ENCODE data around the gene LRRC8B.
"Not testable (repeated sequence)": the region's sequence is repeated elsewhere in the genome, so short reads cannot be mapped to it uniquely, and the experiment has no call there.

The LRRC8B gene

GRCh38 chr1:89502042-89502441 is 22.6 kb upstream of the LRRC8B start:
- H3K9me3 ChIP-seq (ENCODE audit: control insufficient read depth in 2 of 2, low read length in 2 of 2): no peaks in the 10 kb centered on the region
- no peaks in the 10 kb centered on the region for H3K4me1 ChIP-seq (ENCODE audit: control insufficient read depth, insufficient read depth, low read length)
- H3K36me3 ChIP-seq (ENCODE audit: control insufficient read depth in 2 of 2, insufficient read depth in 2 of 2, low read length in 2 of 2): no peaks in the 10 kb centered on the region
- no peak overlapping the region for H3K4me3 ChIP-seq (ENCODE audit: low read length in 2 of 2)
- no peak overlapping the region for H3K9ac ChIP-seq (ENCODE audit: low read length in 2 of 2)
- no peak overlapping the region for H3K27ac ChIP-seq (ENCODE audit: low read length)
- H3K27me3 ChIP-seq (ENCODE audit: control insufficient read depth in 1 of 2, insufficient read depth in 2 of 2, low read length in 2 of 2): no peaks in the 10 kb centered on the region

GRCh38 chr1:89502895-89503294 is 21.7 kb upstream of the LRRC8B start:
- H3K4me1 ChIP-seq (ENCODE audit: control insufficient read depth, insufficient read depth, low read length): no peaks in the 10 kb centered on the region
- H3K9ac ChIP-seq (ENCODE audit: low read length in 2 of 2): no peak overlapping the region
- H3K27me3 ChIP-seq (ENCODE audit: control insufficient read depth in 1 of 2, insufficient read depth in 2 of 2, low read length in 2 of 2): no peaks in the 10 kb centered on the region
- no peaks in the 10 kb centered on the region for H3K36me3 ChIP-seq (ENCODE audit: control insufficient read depth in 2 of 2, insufficient read depth in 2 of 2, low read length in 2 of 2)
- no peak overlapping the region for H3K27ac ChIP-seq (ENCODE audit: low read length)
- no peak overlapping the region for H3K4me3 ChIP-seq (ENCODE audit: low read length in 2 of 2)
- no peaks in the 10 kb centered on the region for H3K9me3 ChIP-seq (ENCODE audit: control insufficient read depth in 2 of 2, low read length in 2 of 2)

GRCh38 chr1:89503690-89504089 is 20.9 kb upstream of the LRRC8B start:
- no peaks in the 10 kb centered on the region for H3K4me1 ChIP-seq (ENCODE audit: control insufficient read depth, insufficient read depth, low read length)
- H3K9ac ChIP-seq (ENCODE audit: low read length in 2 of 2): no peak overlapping the region
- H3K27ac ChIP-seq (ENCODE audit: low read length): no peak overlapping the region
- no peak overlapping the region for H3K4me3 ChIP-seq (ENCODE audit: low read length in 2 of 2)
- H3K36me3 ChIP-seq (ENCODE audit: control insufficient read depth in 2 of 2, insufficient read depth in 2 of 2, low read length in 2 of 2): no peaks in the 10 kb centered on the region
- no peaks in the 10 kb centered on the region for H3K27me3 ChIP-seq (ENCODE audit: control insufficient read depth in 1 of 2, insufficient read depth in 2 of 2, low read length in 2 of 2)
- peaks cover 0 to 4% of the 10 kb centered on the region in 2 donors for H3K9me3 ChIP-seq (ENCODE audit: control insufficient read depth in 2 of 2, low read length in 2 of 2)

- H3K27ac ChIP-seq (ENCODE audit: low read length); H3K9ac ChIP-seq (ENCODE audit: low read length in 2 of 2); H3K9me3 ChIP-seq (ENCODE audit: control insufficient read depth in 2 of 2, low read length in 2 of 2); H3K36me3 ChIP-seq (ENCODE audit: control insufficient read depth in 2 of 2, insufficient read depth in 2 of 2, low read length in 2 of 2); H3K4me3 ChIP-seq (ENCODE audit: low read length in 2 of 2); H3K27me3 ChIP-seq (ENCODE audit: control insufficient read depth in 1 of 2, insufficient read depth in 2 of 2, low read length in 2 of 2); H3K4me1 ChIP-seq (ENCODE audit: control insufficient read depth, insufficient read depth, low read length): not testable (repeated sequence)
Observed at GRCh38 chr1:89510061-89510460, 14.6 kb upstream of the LRRC8B start.

- H3K27me3 ChIP-seq (ENCODE audit: control insufficient read depth in 1 of 2, insufficient read depth in 2 of 2, low read length in 2 of 2): no peaks in the 10 kb centered on the region
- no peak overlapping the region for H3K4me3 ChIP-seq (ENCODE audit: low read length in 2 of 2)
- H3K9me3 ChIP-seq (ENCODE audit: control insufficient read depth in 2 of 2, low read length in 2 of 2): peaks cover 0 to 2% of the 10 kb centered on the region in 2 donors
- H3K4me1 ChIP-seq (ENCODE audit: control insufficient read depth, insufficient read depth, low read length): no peaks in the 10 kb centered on the region
- no peak overlapping the region for H3K9ac ChIP-seq (ENCODE audit: low read length in 2 of 2)
- H3K27ac ChIP-seq (ENCODE audit: low read length): no peak overlapping the region
- no peaks in the 10 kb centered on the region for H3K36me3 ChIP-seq (ENCODE audit: control insufficient read depth in 2 of 2, insufficient read depth in 2 of 2, low read length in 2 of 2)
Observed at GRCh38 chr1:89512996-89513720, 11.5 kb upstream of the LRRC8B start.

- Histone ChIP-seq H3K27ac (ENCODE audit: low read length) (no peak overlapping the region), H3K9me3 (ENCODE audit: control insufficient read depth in 2 of 2, low read length in 2 of 2) (no peaks in the 10 kb centered on the region), H3K36me3 (ENCODE audit: control insufficient read depth in 2 of 2, insufficient read depth in 2 of 2, low read length in 2 of 2) (no peaks in the 10 kb centered on the region), H3K4me1 (ENCODE audit: control insufficient read depth, insufficient read depth, low read length) (no peaks in the 10 kb centered on the region), H3K4me3 (ENCODE audit: low read length in 2 of 2) (no peak overlapping the region), H3K27me3 (ENCODE audit: control insufficient read depth in 1 of 2, insufficient read depth in 2 of 2, low read length in 2 of 2) (no peaks in the 10 kb centered on the region), H3K9ac (ENCODE audit: low read length in 2 of 2) (no peak overlapping the region)
Observed at GRCh38 chr1:89516055-89516454, 8.6 kb upstream of the LRRC8B start.

GRCh38 chr1:89518221-89518631 is 6.4 kb upstream of the LRRC8B start:
- Histone ChIP-seq H3K9me3 (ENCODE audit: control insufficient read depth in 2 of 2, low read length in 2 of 2) (no peaks in the 10 kb centered on the region), H3K4me1 (ENCODE audit: control insufficient read depth, insufficient read depth, low read length) (no peaks in the 10 kb centered on the region), H3K4me3 (ENCODE audit: low read length in 2 of 2) (no peak overlapping the region), H3K9ac (ENCODE audit: low read length in 2 of 2) (no peak overlapping the region), H3K36me3 (ENCODE audit: control insufficient read depth in 2 of 2, insufficient read depth in 2 of 2, low read length in 2 of 2) (no peaks in the 10 kb centered on the region), H3K27me3 (ENCODE audit: control insufficient read depth in 1 of 2, insufficient read depth in 2 of 2, low read length in 2 of 2) (no peaks in the 10 kb centered on the region), H3K27ac (ENCODE audit: low read length) (no peak overlapping the region)

- no peaks in the 10 kb centered on the region for H3K27me3 ChIP-seq (ENCODE audit: control insufficient read depth in 1 of 2, insufficient read depth in 2 of 2, low read length in 2 of 2)
- no peak overlapping the region for H3K4me3 ChIP-seq (ENCODE audit: low read length in 2 of 2)
- no peak overlapping the region for H3K9ac ChIP-seq (ENCODE audit: low read length in 2 of 2)
- H3K9me3 ChIP-seq (ENCODE audit: control insufficient read depth in 2 of 2, low read length in 2 of 2): no peaks in the 10 kb centered on the region
- no peak overlapping the region for H3K27ac ChIP-seq (ENCODE audit: low read length)
- peaks cover 6% of the 10 kb centered on the region for H3K4me1 ChIP-seq (ENCODE audit: control insufficient read depth, insufficient read depth, low read length)
- no peaks in the 10 kb centered on the region for H3K36me3 ChIP-seq (ENCODE audit: control insufficient read depth in 2 of 2, insufficient read depth in 2 of 2, low read length in 2 of 2)
Observed at GRCh38 chr1:89519779-89520358, 4.8 kb upstream of the LRRC8B start.

- not testable (repeated sequence) for H3K36me3 ChIP-seq (ENCODE audit: control insufficient read depth in 2 of 2, insufficient read depth in 2 of 2, low read length in 2 of 2); H3K27me3 ChIP-seq (ENCODE audit: control insufficient read depth in 1 of 2, insufficient read depth in 2 of 2, low read length in 2 of 2); H3K27ac ChIP-seq (ENCODE audit: low read length); H3K4me1 ChIP-seq (ENCODE audit: control insufficient read depth, insufficient read depth, low read length); H3K9ac ChIP-seq (ENCODE audit: low read length in 2 of 2); H3K9me3 ChIP-seq (ENCODE audit: control insufficient read depth in 2 of 2, low read length in 2 of 2); H3K4me3 ChIP-seq (ENCODE audit: low read length in 2 of 2)
Observed at GRCh38 chr1:89521977-89522376, 2.7 kb upstream of the LRRC8B start.

- Histone ChIP-seq H3K27ac (ENCODE audit: low read length) (peak overlapping the region; percentile 64), H3K9ac (ENCODE audit: low read length in 2 of 2) (peak overlapping the region; percentile 74 to 92), H3K9me3 (ENCODE audit: control insufficient read depth in 2 of 2, low read length in 2 of 2) (no peaks in the 10 kb centered on the region), H3K4me3 (ENCODE audit: low read length in 2 of 2) (peak overlapping the region; percentile 90 to 97), H3K27me3 (ENCODE audit: control insufficient read depth in 1 of 2, insufficient read depth in 2 of 2, low read length in 2 of 2) (no peaks in the 10 kb centered on the region), H3K4me1 (ENCODE audit: control insufficient read depth, insufficient read depth, low read length) (peaks cover 9% of the 10 kb centered on the region), H3K36me3 (ENCODE audit: control insufficient read depth in 2 of 2, insufficient read depth in 2 of 2, low read length in 2 of 2) (no peaks in the 10 kb centered on the region)
Observed at GRCh38 chr1:89523572-89524368, 859 bp upstream of the LRRC8B start.
